ENCODE measurements around the gene PRAMEF1.
"Not testable (repeated sequence)": the region's sequence is repeated elsewhere in the genome, so short reads cannot be mapped to it uniquely, and the experiment has no call there.

Gene PRAMEF1

GRCh38 chr1:12791097-12791496, at the start of gene PRAMEF1:
Gene PRAMEF1 (plus strand): TSS chr1:12791397. CDS start chr1:12793228, 1,831 bp downstream.
- DNase-seq (ENCODE audit: low spot score): not testable (repeated sequence)

GRCh38 chr1:12741946-12742345, 49.3 kb upstream of the PRAMEF1 start:
- no peak for DNase-seq (ENCODE audit: low spot score)

GRCh38 chr1:12745126-12745991, 45.8 kb upstream of the PRAMEF1 start:
- no peak for DNase-seq (ENCODE audit: low spot score)

GRCh38 chr1:12745992-12746323, 45.2 kb upstream of the PRAMEF1 start, which contains the start of gene CFAP107:
Gene CFAP107 (plus strand): TSS chr1:12746200. CDS start chr1:12746431, 231 bp downstream.
- no peak for DNase-seq (ENCODE audit: low spot score)

- no peak for DNase-seq (ENCODE audit: low spot score)
Observed at GRCh38 chr1:12748778-12749355, 42.3 kb upstream of the PRAMEF1 start.

- DNase-seq (ENCODE audit: low spot score): no peak
Observed at GRCh38 chr1:12754738-12755137, 36.5 kb upstream of the PRAMEF1 start.

GRCh38 chr1:12756273-12756672, 34.9 kb upstream of the PRAMEF1 start:
- no peak for DNase-seq (ENCODE audit: low spot score)

- DNase-seq (ENCODE audit: low spot score): no peak
Observed at GRCh38 chr1:12756768-12757413, 34.3 kb upstream of the PRAMEF1 start.

GRCh38 chr1:12757836-12758235, 33.4 kb upstream of the PRAMEF1 start:
- no peak for DNase-seq (ENCODE audit: low spot score)

GRCh38 chr1:12760256-12760795, 30.9 kb upstream of the PRAMEF1 start:
- peak; percentile 46 for DNase-seq (ENCODE audit: low spot score)

GRCh38 chr1:12761781-12762180, 29.4 kb upstream of the PRAMEF1 start:
- no peak for DNase-seq (ENCODE audit: low spot score)

GRCh38 chr1:12762766-12763165, 28.4 kb upstream of the PRAMEF1 start:
- no peak for DNase-seq (ENCODE audit: low spot score)

GRCh38 chr1:12763479-12763878, 27.7 kb upstream of the PRAMEF1 start:
- DNase-seq (ENCODE audit: low spot score): no peak

GRCh38 chr1:12764016-12764415, 27.2 kb upstream of the PRAMEF1 start:
- DNase-seq (ENCODE audit: low spot score): no peak

- no peak for DNase-seq (ENCODE audit: low spot score)
Observed at GRCh38 chr1:12769031-12769430, 22.2 kb upstream of the PRAMEF1 start.

GRCh38 chr1:12769976-12770505, 21.2 kb upstream of the PRAMEF1 start:
- no peak for DNase-seq (ENCODE audit: low spot score)

- no peak for DNase-seq (ENCODE audit: low spot score)
Observed at GRCh38 chr1:12770620-12771019, 20.6 kb upstream of the PRAMEF1 start.

- no peak for DNase-seq (ENCODE audit: low spot score)
Observed at GRCh38 chr1:12771186-12771585, 20.0 kb upstream of the PRAMEF1 start.

- no peak for DNase-seq (ENCODE audit: low spot score)
Observed at GRCh38 chr1:12772520-12772919, 18.7 kb upstream of the PRAMEF1 start.

GRCh38 chr1:12773438-12773837, 17.8 kb upstream of the PRAMEF1 start, which contains the start of gene PRAMEF12:
Gene PRAMEF12 (plus strand): TSS chr1:12773738. CDS start chr1:12774868, 1,130 bp downstream.
- DNase-seq (ENCODE audit: low spot score): no peak

- DNase-seq (ENCODE audit: low spot score): no peak
Observed at GRCh38 chr1:12774801-12775345, 16.3 kb upstream of the PRAMEF1 start.

- DNase-seq (ENCODE audit: low spot score): no peak
Observed at GRCh38 chr1:12775443-12775842, 15.8 kb upstream of the PRAMEF1 start.

Data from iPS-NIHi11 (cell line).